ENCODE results near the gene MACF1.

MACF1 gene

DNA sequence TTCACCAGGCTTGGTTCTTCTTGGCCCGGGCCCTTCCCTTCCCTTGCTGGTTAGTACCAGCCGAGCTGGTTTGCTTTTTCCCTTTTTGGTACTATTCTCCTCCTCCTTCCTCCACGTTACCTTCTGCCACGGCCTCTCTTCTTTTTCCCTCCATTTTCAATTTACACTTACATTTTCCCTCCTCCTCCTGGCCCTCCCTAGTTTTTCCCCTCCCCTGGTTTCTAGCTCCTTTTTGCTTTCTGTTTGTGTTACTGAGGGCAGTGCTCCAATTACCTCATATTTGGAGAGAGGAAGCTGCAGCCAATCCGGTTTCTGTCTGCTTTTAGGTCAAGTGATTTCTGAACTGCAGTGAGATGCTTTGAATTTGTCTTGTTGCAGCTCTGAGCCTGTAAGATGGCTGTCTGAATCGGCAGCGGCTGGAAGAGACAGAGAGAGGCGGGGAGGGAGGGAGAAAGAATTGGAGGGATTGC, 63.7 kb downstream of the MACF1 start:
- peak; percentile 82 for DNase-seq

- no peak for DNase-seq
Measured at GRCh38 chr1:39268906-39269305, 64.4 kb downstream of the MACF1 start.

- no peak for DNase-seq
Measured at GRCh38 chr1:39269349-39269748, 64.9 kb downstream of the MACF1 start.

- peak; percentile 76 for DNase-seq
Measured at GRCh38 chr1:39269791-39270342, 65.4 kb downstream of the MACF1 start.

GRCh38 chr1:39270368-39270767, 65.9 kb downstream of the MACF1 start:
- no peak for DNase-seq

DNA sequence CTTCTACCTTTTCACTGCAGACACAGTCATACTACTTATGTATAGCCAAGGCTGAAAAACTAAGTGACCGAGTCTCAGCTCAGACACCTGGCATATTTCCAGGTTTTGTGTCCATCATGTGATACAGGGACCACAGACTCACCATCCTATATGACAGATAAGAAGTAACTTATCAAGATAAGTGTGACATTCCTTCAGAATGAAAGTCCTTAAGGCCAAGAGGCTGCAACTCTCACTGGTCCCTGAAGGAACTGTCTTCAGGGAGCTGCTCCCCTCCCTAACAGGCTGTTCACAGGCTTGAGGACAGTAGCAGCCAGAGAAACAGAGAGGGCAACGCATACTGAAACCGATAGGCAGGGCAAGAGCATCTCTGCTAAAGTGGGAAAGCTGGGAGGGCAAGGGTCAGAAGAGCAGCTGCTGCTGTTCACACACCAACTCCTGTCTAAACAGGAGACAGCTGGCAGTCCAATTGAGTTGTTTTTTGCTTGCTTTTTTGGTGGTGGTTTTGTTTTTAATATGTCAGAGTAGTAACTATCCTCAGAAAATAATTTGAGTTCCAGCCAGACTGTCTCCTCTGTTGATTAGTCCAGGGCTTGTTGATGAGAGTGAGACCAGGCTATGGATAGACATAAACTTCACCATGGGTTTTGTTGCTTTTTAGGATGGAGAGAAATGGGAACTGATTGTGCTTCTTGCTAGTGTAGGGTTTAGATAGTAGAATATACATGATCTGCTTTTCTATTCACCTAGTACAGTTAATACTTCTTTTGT, 67.7 kb downstream of the MACF1 start:
- DNase-seq, result no peak

- no peak for DNase-seq
Measured at GRCh38 chr1:39272798-39273469, 68.4 kb downstream of the MACF1 start.

- no peak for DNase-seq
Measured at GRCh38 chr1:39275836-39276507, 71.5 kb downstream of the MACF1 start.

GRCh38 chr1:39277879-39278278, 73.4 kb downstream of the MACF1 start:
- no peak for DNase-seq

DNA sequence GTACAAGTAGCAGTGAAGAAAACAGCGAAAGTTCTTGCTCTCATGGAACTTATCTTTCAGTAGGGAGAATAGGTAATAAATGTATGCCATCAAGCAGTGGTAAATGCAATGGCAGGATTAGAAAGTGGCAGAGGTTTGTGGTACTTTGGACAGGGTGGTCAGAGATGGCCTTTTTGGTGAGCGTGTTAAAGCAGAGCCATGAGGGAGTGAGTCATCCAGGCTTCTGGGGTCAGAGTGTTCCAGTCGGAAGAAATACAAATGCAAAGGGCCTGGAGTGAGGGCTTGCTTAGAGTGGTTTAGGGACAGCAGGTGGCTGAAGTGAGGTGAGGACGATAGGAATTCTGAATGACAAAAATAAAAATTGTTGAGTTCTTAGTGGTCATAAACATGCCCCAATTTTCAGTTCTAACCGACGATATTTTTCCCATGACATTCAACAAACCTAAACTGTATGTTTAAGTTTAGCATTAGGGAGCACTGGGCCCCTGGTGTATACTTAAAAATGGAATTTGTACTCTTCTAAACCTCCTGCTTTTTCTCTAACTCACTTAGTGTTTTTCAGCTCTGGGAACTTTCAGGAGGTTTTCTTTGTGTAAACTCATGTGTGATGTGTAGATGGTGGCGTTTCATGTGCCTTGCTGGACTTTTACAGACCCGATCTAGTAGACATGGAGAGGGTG, 78.2 kb downstream of the MACF1 start:
- no peak for DNase-seq

GRCh38 chr1:39283858-39284257, 79.4 kb downstream of the MACF1 start:
- no peak for DNase-seq

- DNase-seq, result no peak
Measured at GRCh38 chr1:39287541-39287940, 83.0 kb downstream of the MACF1 start.

DNA sequence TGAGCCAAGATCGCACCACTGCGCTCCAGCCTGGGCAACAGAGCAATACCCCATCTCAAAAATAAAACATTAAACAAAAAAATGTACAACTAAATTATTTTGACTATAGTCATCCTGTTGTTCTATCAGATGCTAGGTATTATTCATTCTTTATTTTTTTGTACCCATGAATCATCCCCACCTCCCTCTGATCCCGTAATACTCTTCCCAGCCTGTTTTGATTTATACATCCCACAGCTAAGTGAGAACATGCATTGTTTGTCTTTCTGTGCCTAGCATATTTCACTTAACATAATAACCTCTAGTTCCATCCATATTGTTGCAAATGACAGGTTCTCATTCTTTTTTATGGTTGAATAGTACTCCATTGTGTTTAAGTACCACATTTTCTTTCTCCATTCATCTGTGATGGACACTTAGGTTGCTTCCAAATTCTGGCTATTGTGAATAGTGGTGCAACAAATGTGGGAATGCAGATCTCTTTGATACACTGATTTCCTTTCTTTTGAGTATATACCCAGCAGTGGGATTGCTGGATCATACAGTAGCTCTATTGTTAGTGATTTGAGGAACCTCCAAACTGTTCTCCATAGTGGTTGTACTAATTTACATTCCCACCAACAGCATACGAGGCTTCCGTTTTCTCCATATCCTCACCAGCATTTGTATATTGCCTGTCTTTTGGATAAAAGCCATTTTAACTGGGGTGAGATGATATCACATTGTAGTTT, 84.4 kb downstream of the MACF1 start:
- peak; percentile 37 for DNase-seq

GRCh38 chr1:39292401-39292800, 87.9 kb downstream of the MACF1 start:
- DNase-seq, result no peak

DNA sequence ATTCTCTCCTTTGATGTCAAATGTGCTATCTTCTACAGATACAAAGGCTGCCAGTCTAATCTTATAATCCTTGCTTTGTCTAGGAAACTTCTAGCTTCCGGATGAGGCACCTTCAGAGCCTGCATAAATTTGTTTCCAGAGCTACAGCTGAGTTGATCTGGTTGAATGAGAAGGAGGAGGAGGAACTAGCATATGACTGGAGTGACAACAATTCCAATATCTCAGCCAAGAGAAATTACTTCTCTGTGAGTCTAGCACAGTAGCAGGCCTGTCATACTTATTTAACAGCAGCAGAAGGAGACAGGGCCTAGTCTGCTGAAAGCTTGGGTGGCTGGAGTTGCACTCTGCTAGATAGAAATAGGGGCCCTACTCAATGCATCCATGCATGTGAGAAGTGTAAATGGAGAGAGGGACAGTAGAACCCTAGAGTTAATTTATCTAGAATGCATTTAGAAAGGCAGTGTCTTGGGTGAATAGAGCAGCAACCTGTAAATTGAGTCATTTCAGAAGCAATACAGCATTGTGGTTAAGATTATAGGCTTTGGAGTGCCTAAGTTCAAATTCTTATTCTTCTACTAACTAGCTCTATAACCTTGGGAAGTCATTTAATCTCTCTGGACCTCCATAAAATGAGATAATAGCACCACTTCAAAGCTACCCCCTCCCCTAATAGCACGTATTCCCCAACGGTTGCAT, 89.0 kb downstream of the MACF1 start:
- DNase-seq, result peak; percentile 19

DNA sequence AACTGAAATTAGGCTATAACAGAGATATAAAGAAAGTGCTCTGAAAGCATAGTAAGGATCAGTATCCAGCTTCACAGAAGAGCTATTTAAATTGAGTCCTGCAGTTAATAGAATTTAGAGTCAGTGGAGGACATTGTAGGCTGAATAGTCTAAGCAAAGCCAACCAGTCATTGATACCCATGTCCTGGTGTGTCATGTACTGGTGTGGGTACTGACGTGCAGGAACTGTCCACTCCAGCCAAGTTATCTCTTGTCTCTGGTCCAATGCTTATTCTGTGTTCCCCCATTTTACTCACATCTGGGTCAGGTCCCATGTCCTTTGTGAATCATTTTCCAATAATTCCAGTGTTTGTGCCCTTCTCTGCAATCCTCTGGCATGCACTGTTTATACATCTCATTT, 90.0 kb downstream of the MACF1 start:
- no peak for DNase-seq

- no peak for DNase-seq
Measured at GRCh38 chr1:39295901-39296300, 91.4 kb downstream of the MACF1 start.

DNA sequence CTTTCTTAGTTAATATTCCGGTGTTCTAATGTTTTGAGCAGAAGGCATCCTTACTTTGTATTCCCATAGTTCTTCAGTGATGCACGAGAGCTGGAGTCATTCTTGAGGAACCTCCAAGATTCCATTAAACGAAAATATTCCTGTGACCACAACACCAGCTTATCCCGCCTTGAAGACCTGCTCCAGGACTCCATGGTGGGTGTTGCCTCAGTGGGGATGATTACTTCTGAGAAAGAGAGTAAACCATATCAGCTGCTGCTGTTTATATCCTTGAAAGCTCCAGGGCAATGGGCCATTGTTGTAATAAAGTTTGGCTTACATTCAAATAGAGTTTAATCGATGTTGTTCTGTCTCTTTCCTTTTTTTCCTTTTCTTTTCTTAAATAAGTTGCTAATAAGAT, 93.1 kb downstream of the MACF1 start:
- DNase-seq, result peak; percentile 10

- DNase-seq, result peak; percentile 6
Measured at GRCh38 chr1:39301606-39302005, 97.1 kb downstream of the MACF1 start.

- no peak for DNase-seq
Measured at GRCh38 chr1:39305555-39305954, 101.1 kb downstream of the MACF1 start.

DNA sequence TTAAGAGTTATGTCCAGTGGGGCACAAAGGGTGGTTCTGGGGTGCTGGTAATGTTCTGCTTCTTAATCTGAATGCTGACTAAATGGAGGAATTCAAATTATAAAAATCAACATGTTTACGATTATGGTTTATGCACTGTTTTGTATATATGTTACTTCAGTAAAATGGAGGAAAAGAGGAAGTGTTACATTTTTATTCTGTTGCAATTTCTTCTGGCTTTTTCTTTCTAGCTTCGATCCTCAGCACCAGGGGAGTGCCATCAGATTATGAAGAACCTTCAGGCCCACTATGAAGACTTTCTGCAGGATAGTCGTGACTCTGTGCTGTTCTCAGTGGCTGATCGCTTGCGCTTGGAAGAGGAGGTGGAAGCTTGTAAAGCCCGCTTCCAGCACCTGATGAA, 105.5 kb downstream of the MACF1 start:
- DNase-seq, result no peak

DNA sequence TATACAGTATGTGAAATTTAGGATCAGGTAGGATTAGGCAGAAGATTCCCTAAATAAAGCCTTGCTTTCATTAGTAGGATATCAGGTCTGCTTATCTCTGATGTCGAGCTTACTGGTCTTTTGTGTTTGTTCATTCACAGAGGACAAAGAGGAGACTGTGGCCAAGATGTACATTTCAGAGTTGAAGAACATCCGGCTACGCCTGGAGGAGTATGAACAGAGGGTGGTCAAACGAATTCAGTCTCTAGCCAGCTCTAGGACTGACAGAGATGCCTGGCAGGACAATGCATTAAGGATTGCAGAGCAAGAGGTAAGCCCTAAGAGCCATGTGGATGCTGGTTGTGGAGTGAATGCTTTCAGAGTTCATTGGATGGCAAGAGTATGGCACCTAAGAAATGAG, 106.2 kb downstream of the MACF1 start:
- DNase-seq, result no peak

Data from fibroblast of skin of right biceps (primary cell).